ENCODE results near the gene ZNF185. TPM values are rescaled to one million over a fixed set of nuclear protein-coding genes. Genes with fewer than 3 reads are reported as not detected.
A peak's percentile ranks its signal among the peaks of the same experiment; 100 is the strongest.

ZNF185 gene
- total RNA-seq, 6 experiments from 2014 or later = 0.61 to 1.7 (median 0.83) TPM

DNA sequence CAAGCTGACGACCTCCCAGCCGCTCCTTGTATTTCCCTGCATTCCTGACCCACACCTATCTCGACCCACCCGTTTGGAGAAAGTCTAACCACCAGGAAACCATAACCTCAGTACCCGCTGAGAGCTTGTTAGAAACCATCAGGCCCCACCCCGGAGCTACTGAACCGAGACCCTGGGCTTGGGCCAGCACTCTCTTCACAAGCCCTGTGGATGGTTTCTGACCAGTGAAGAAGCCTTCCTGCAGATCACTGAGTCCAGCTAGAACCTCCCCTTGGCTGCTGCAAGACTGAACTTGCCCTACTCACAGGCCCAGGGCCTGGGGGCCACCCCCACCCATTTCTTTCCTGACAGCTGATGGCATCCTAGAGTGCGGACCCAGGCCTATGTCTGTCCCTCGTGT is 26.6 kb upstream of the ZNF185 start:
- peaks cover 0 to 20% (median 0%) of the 10 kb centered on the region in 4 donors for H3K36me3 ChIP-seq
- H3K9me3 ChIP-seq = no peaks in the 10 kb centered on the region
- H3K4me3 ChIP-seq = no peak overlapping the region
- no peaks in the 10 kb centered on the region for H3K27me3 ChIP-seq
- intact Hi-C loops (cut with DNase I) = no loop called here
- 88% methylated on average over 5 of the region's 9 CpGs for WGBS (ENCODE audit: insufficient coverage, low coverage, low lambda C conversion rate, missing lambda C conversion rate)
- no peaks in the 10 kb centered on the region for H3K4me1 ChIP-seq
- TF ChIP-seq, protein P1, sequence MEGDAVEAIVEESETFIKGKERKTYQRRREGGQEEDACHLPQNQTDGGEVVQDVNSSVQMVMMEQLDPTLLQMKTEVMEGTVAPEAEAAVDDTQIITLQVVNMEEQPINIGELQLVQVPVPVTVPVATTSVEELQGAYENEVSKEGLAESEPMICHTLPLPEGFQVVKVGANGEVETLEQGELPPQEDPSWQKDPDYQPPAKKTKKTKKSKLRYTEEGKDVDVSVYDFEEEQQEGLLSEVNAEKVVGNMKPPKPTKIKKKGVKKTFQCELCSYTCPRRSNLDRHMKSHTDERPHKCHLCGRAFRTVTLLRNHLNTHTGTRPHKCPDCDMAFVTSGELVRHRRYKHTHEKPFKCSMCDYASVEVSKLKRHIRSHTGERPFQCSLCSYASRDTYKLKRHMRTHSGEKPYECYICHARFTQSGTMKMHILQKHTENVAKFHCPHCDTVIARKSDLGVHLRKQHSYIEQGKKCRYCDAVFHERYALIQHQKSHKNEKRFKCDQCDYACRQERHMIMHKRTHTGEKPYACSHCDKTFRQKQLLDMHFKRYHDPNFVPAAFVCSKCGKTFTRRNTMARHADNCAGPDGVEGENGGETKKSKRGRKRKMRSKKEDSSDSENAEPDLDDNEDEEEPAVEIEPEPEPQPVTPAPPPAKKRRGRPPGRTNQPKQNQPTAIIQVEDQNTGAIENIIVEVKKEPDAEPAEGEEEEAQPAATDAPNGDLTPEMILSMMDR (IDR thresholded peaks at IDR 0.05) = no peak
- ATAC-seq = no peak
- DNase-seq = no peak
- no peak overlapping the region for H3K27ac ChIP-seq

GRCh38 chrX:152872522-152872921 is 25.3 kb upstream of the ZNF185 start:
- TF ChIP-seq, protein P1 (IDR thresholded peaks at IDR 0.05) = no peak
- TF ChIP-seq POLR2A (IDR thresholded peaks at IDR 0.05) = no peak
- Histone ChIP-seq H3K27ac (no peak overlapping the region), H3K27me3 (no peaks in the 10 kb centered on the region), H3K9me3 (no peaks in the 10 kb centered on the region), H3K36me3 (peaks cover 0 to 14% (median 0%) of the 10 kb centered on the region in 4 donors), H3K4me1 (no peaks in the 10 kb centered on the region), H3K4me3 (no peak overlapping the region)
- no peak for DNase-seq
- ATAC-seq = no peak
- intact Hi-C loops (cut with DNase I) = no loop called here
- WGBS (ENCODE audit: insufficient coverage, low coverage, low lambda C conversion rate, missing lambda C conversion rate) = 64% methylated on average over 2 of the region's 2 CpGs

GRCh38 chrX:152873361-152873760 is 24.5 kb upstream of the ZNF185 start:
- intact Hi-C loops (cut with DNase I) = no loop called here
- DNase-seq (no peak), ATAC-seq (no peak)
- WGBS (ENCODE audit: insufficient coverage, low coverage, low lambda C conversion rate, missing lambda C conversion rate) = 17% methylated on average over 1 of the region's 2 CpGs
- Histone ChIP-seq H3K4me1 (no peaks in the 10 kb centered on the region), H3K27me3 (no peaks in the 10 kb centered on the region), H3K27ac (no peak overlapping the region), H3K9me3 (no peaks in the 10 kb centered on the region), H3K36me3 (peaks cover 0 to 13% (median 0%) of the 10 kb centered on the region in 4 donors), H3K4me3 (no peak overlapping the region)
- TF ChIP-seq POLR2A (IDR thresholded peaks at IDR 0.05) = no peak
- TF ChIP-seq, protein P1 (IDR thresholded peaks at IDR 0.05) = no peak

- peak in 1 of 3 donors; percentile 66 for DNase-seq
Observed at GRCh38 chrX:152876931-152877840, 20.7 kb upstream of the ZNF185 start.

More at GRCh38 chrX:152876931-152877840, 20.7 kb upstream of the ZNF185 start:
- no peak overlapping the region for H3K27ac ChIP-seq
- ATAC-seq = peak; percentile 58 to 88 (median 78)
- TF ChIP-seq, protein P1 (IDR thresholded peaks at IDR 0.05) = no peak
- TF ChIP-seq POLR2A (IDR thresholded peaks at IDR 0.05) = no peak
- H3K36me3 ChIP-seq = no peaks in the 10 kb centered on the region
- H3K4me1 ChIP-seq = no peaks in the 10 kb centered on the region
- WGBS (ENCODE audit: insufficient coverage, low coverage, low lambda C conversion rate, missing lambda C conversion rate) = 18% methylated on average over 4 of the region's 10 CpGs
- no peaks in the 10 kb centered on the region for H3K9me3 ChIP-seq
- no peak overlapping the region for H3K4me3 ChIP-seq
- H3K27me3 ChIP-seq = no peaks in the 10 kb centered on the region
- intact Hi-C loops (cut with DNase I) = no loop called here
